Measurements from ENCODE around the gene RASGEF1C.
A peak's percentile ranks its signal among the peaks of the same experiment; 100 is the strongest.

RASGEF1C gene

GRCh38 chr5:180208038-180208434, 975 bp downstream of the RASGEF1C start:
- Histone ChIP-seq H3K36me3 (ENCODE audit: control insufficient read depth in 2 of 2, insufficient read depth in 1 of 2, low read length in 2 of 2) (no peaks in the 10 kb centered on the region), H3K4me1 (ENCODE audit: control insufficient read depth, insufficient read depth, low read length) (no peaks in the 10 kb centered on the region; the same call in 1 of the 2 replicates), H3K4me3 (ENCODE audit: low read depth, low read length) (peak overlapping the region; percentile 47), H3K27ac (ENCODE audit: extremely low read depth, low read depth, low read length) (no peak overlapping the region), H3K9me3 (ENCODE audit: control insufficient read depth, insufficient read depth, low read depth, low read length) (no peaks in the 10 kb centered on the region)
- ChIA-PET POLR2A (interaction anchor here (1.5 kb wide), 1 partner anchor 81 kb away, joined by 4 read pairs; no protein-coding TSS in a partner anchor), CTCF (interaction anchor here (0.6 to 2.0 kb wide), 8 partner anchors 14 to 276 kb away, joined by 3 to 7 read pairs (median 4); no protein-coding TSS in a partner anchor)
- TF ChIP-seq ZNF701 (tag by site-specific recombination; IDR thresholded peaks at IDR 0.05) (0 out of 2 replicates have a peak, but pooled peaks have one; percentile 42), ZNF175 (tag by site-specific recombination; IDR thresholded peaks at IDR 0.05) (no peak), ZNF174 (tag by site-specific recombination; IDR thresholded peaks at IDR 0.05) (no peak), SP3 (tag by site-specific recombination; IDR thresholded peaks at IDR 0.05) (0 out of 2 replicates have a peak, but pooled peaks have one; percentile 5), ZFHX2 (tag by site-specific recombination; conservative IDR thresholded peaks at IDR 0.05) (peak; percentile 32; the same call in 1 of the 2 replicates)

GRCh38 chr5:180207593-180207992, 1.4 kb downstream of the RASGEF1C start:
- ChIA-PET POLR2A (no interaction called here), CTCF (interaction anchor here (0.6 to 2.0 kb wide), 5 partner anchors 22 to 277 kb away, joined by 3 to 7 read pairs (median 3); no protein-coding TSS in a partner anchor)
- H3K36me3 ChIP-seq (ENCODE audit: control insufficient read depth in 2 of 2, insufficient read depth in 1 of 2, low read length in 2 of 2), result no peaks in the 10 kb centered on the region
- no peak for TF ChIP-seq ZNF175 (tag by site-specific recombination; IDR thresholded peaks at IDR 0.05)
- TF ChIP-seq ZNF184 (tag by site-specific recombination; IDR thresholded peaks at IDR 0.05), result no peak
- TF ChIP-seq ZNF518A (tag by site-specific recombination; conservative IDR thresholded peaks at IDR 0.05; ENCODE audit: low read depth), result no peak
- TF ChIP-seq FEZF1 (tag by site-specific recombination; IDR thresholded peaks at IDR 0.05), result no peak
- no peak for TF ChIP-seq ZNF658 (tag by site-specific recombination; IDR thresholded peaks at IDR 0.05)
- no peak for TF ChIP-seq ZNF514 (tag by site-specific recombination; IDR thresholded peaks at IDR 0.05)
- TF ChIP-seq KLF1 (tag by site-specific recombination; IDR thresholded peaks at IDR 0.05), result no peak
- no peak for TF ChIP-seq HIC1 (tag by site-specific recombination; IDR thresholded peaks at IDR 0.05)
- TF ChIP-seq ZNF704 (tag by site-specific recombination; IDR thresholded peaks at IDR 0.05), result no peak
- no peak for TF ChIP-seq ZNF335 (tag by site-specific recombination; conservative IDR thresholded peaks at IDR 0.05)
- TF ChIP-seq ZNF366 (tag by site-specific recombination; conservative IDR thresholded peaks at IDR 0.05), result no peak
- TF ChIP-seq YY2 (tag by site-specific recombination; IDR thresholded peaks at IDR 0.05), result no peak
- TF ChIP-seq IKZF3 (tag by site-specific recombination; IDR thresholded peaks at IDR 0.05), result no peak
- TF ChIP-seq ZBTB6 (tag by site-specific recombination; IDR thresholded peaks at IDR 0.05), result no peak
- TF ChIP-seq ZNF626 (tag by site-specific recombination; IDR thresholded peaks at IDR 0.05), result no peak
- TF ChIP-seq ZNF654 (tag by site-specific recombination; IDR thresholded peaks at IDR 0.05; ENCODE audit: low read depth), result no peak
- TF ChIP-seq ZNF561 (tag by site-specific recombination; IDR thresholded peaks at IDR 0.05; ENCODE audit: borderline replicate concordance), result no peak
- no peak overlapping the region for H3K4me3 ChIP-seq (ENCODE audit: low read depth, low read length)
- no peak overlapping the region for H3K27ac ChIP-seq (ENCODE audit: extremely low read depth, low read depth, low read length)
- H3K4me1 ChIP-seq (ENCODE audit: control insufficient read depth, insufficient read depth, low read length), result no peaks in the 10 kb centered on the region; the same call in 1 of the 2 replicates
- H3K9me3 ChIP-seq (ENCODE audit: control insufficient read depth, insufficient read depth, low read depth, low read length), result no peaks in the 10 kb centered on the region
